Measurements from ENCODE around the gene PARP15.

The PARP15 gene

GRCh38 chr3:122572940-122573412 is 4.5 kb upstream of the PARP15 start:
- DNase-seq (ENCODE audit: low read depth), result no peak

GRCh38 chr3:122576174-122576940 is 1.1 kb upstream of the PARP15 start:
- DNase-seq (ENCODE audit: low read depth), result peak; percentile 36

- DNase-seq (ENCODE audit: low read depth), result no peak
Measured at GRCh38 chr3:122578069-122578740, 755 bp downstream of the PARP15 start.

GRCh38 chr3:122580470-122580869 is 3.0 kb downstream of the PARP15 start:
- no peak for DNase-seq (ENCODE audit: low read depth)

- DNase-seq (ENCODE audit: low read depth), result no peak
Measured at GRCh38 chr3:122581622-122582021, 4.2 kb downstream of the PARP15 start.

GRCh38 chr3:122582390-122582789 is 4.9 kb downstream of the PARP15 start:
- no peak for DNase-seq (ENCODE audit: low read depth)

- no peak for DNase-seq (ENCODE audit: low read depth)
Measured at GRCh38 chr3:122586098-122586497, 8.6 kb downstream of the PARP15 start.

- no peak for DNase-seq (ENCODE audit: low read depth)
Measured at GRCh38 chr3:122586773-122587485, 9.5 kb downstream of the PARP15 start.

GRCh38 chr3:122587572-122587971 is 10.1 kb downstream of the PARP15 start:
- no peak for DNase-seq (ENCODE audit: low read depth)

- DNase-seq (ENCODE audit: low read depth), result no peak
Measured at GRCh38 chr3:122589297-122589696, 11.8 kb downstream of the PARP15 start.

- no peak for DNase-seq (ENCODE audit: low read depth)
Measured at GRCh38 chr3:122590610-122591009, 13.2 kb downstream of the PARP15 start.

- DNase-seq (ENCODE audit: low read depth), result no peak
Measured at GRCh38 chr3:122594025-122594424, 16.6 kb downstream of the PARP15 start.

GRCh38 chr3:122598151-122598550 is 20.7 kb downstream of the PARP15 start:
- DNase-seq (ENCODE audit: low read depth), result no peak

- DNase-seq (ENCODE audit: low read depth), result no peak
Measured at GRCh38 chr3:122598556-122598955, 21.1 kb downstream of the PARP15 start.

GRCh38 chr3:122602011-122602710 is 24.7 kb downstream of the PARP15 start:
- no peak for DNase-seq (ENCODE audit: low read depth)

- DNase-seq (ENCODE audit: low read depth), result no peak
Measured at GRCh38 chr3:122603056-122603455, 25.6 kb downstream of the PARP15 start.

- DNase-seq (ENCODE audit: low read depth), result no peak
Measured at GRCh38 chr3:122606330-122606729, 28.9 kb downstream of the PARP15 start.

- DNase-seq (ENCODE audit: low read depth), result no peak
Measured at GRCh38 chr3:122608916-122609315, 31.5 kb downstream of the PARP15 start.

- peak; percentile 9 for DNase-seq (ENCODE audit: low read depth)
Measured at GRCh38 chr3:122609798-122610559, 32.5 kb downstream of the PARP15 start.

GRCh38 chr3:122612696-122613095 is 35.2 kb downstream of the PARP15 start:
- no peak for DNase-seq (ENCODE audit: low read depth)

GRCh38 chr3:122615303-122615702 is 37.9 kb downstream of the PARP15 start:
- no peak for DNase-seq (ENCODE audit: low read depth)
